ENCODE results near the gene POLE. TPM values are rescaled to one million over a fixed set of nuclear protein-coding genes. Genes with fewer than 3 reads are reported as not detected.

POLE gene
- total and polyA plus RNA-seq, 2 of the 4 experiments (the other 2 are of a cell fraction): 17.2 to 20.7 TPM

- no peaks in the 10 kb centered on the region for H3K9me3 ChIP-seq (ENCODE audit: control insufficient read depth, insufficient read depth, low read length)
- no peak overlapping the region for H3K14ac ChIP-seq (replicated peaks; ENCODE audit: low read depth, low read length)
- H4K8ac ChIP-seq (ENCODE audit: low read depth in 2 of 2, low read length in 2 of 2): no peak overlapping the region
- TF ChIP-seq MAFK (IDR thresholded peaks at IDR 0.05; ENCODE audit: low read depth, low read length) (no peak), CEBPB (IDR thresholded peaks at IDR 0.05; ENCODE audit: low read depth, low read length) (no peak), RCOR1 (IDR thresholded peaks at IDR 0.05; ENCODE audit: insufficient replicate concordance, low read length) (no peak), CHD1 (IDR thresholded peaks at IDR 0.05; ENCODE audit: low read depth, low read length) (no peak), RAD21 (IDR thresholded peaks at IDR 0.05; ENCODE audit: low read length) (no peak), FOS (IDR thresholded peaks at IDR 0.05; ENCODE audit: low read depth, low read length) (no peak), RFX5 (IDR thresholded peaks at IDR 0.05; ENCODE audit: low read depth, low read length) (no peak), MXI1 (IDR thresholded peaks at IDR 0.05; ENCODE audit: borderline replicate concordance, low read depth, low read length) (no peak), MAZ (IDR thresholded peaks at IDR 0.05; ENCODE audit: borderline replicate concordance, low read depth, low read length) (no peak), BHLHE40 (IDR thresholded peaks at IDR 0.05; ENCODE audit: low read depth, low read length) (no peak), SMC3 (IDR thresholded peaks at IDR 0.05; ENCODE audit: low read depth, low read length) (no peak), NFE2L2 (IDR thresholded peaks at IDR 0.05; ENCODE audit: low read depth, low read length) (no peak), POLR2A (IDR thresholded peaks at IDR 0.05; ENCODE audit: low read depth, low read length) (no peak), USF2 (IDR thresholded peaks at IDR 0.05; ENCODE audit: low read depth, low read length) (no peak)
- TF ChIP-seq, protein P1, sequence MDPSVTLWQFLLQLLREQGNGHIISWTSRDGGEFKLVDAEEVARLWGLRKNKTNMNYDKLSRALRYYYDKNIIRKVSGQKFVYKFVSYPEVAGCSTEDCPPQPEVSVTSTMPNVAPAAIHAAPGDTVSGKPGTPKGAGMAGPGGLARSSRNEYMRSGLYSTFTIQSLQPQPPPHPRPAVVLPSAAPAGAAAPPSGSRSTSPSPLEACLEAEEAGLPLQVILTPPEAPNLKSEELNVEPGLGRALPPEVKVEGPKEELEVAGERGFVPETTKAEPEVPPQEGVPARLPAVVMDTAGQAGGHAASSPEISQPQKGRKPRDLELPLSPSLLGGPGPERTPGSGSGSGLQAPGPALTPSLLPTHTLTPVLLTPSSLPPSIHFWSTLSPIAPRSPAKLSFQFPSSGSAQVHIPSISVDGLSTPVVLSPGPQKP (IDR thresholded peaks at IDR 0.05; ENCODE audit: borderline replicate concordance, low read depth, low read length): no peak
- BruUV-seq (replicated peaks): no TSS peak
- no peak overlapping the region for H4K5ac ChIP-seq (ENCODE audit: low read depth, low read length)
- no peak overlapping the region for H3K23ac ChIP-seq (ENCODE audit: low read depth, low read length)
- no peak overlapping the region for H3K4me2 ChIP-seq (ENCODE audit: low read depth, low read length)
- H2AFZ ChIP-seq (replicated peaks; ENCODE audit: low read length, poor library complexity): no peak overlapping the region
- H3K4ac ChIP-seq (ENCODE audit: low read depth, low read length): no peak overlapping the region
- no peak overlapping the region for H3K27ac ChIP-seq (ENCODE audit: insufficient read depth, low read length)
- ATAC-seq (ENCODE audit: low read depth): no peak
- no peak overlapping the region for H2BK120ac ChIP-seq (ENCODE audit: low read depth, low read length)
- no peak overlapping the region for H3K56ac ChIP-seq (ENCODE audit: extremely low read depth, insufficient read depth, low read length)
- H3K9ac ChIP-seq (ENCODE audit: low read depth, low read length): no peak overlapping the region
- CTCF ChIA-PET: no interaction called here
- no peak overlapping the region for H2BK15ac ChIP-seq (ENCODE audit: low read depth, low read length)
- no peak overlapping the region for H2BK5ac ChIP-seq (ENCODE audit: low read depth, low read length, poor library complexity, severe bottlenecking)
- H2BK20ac ChIP-seq (ENCODE audit: low read depth, low read length): no peak overlapping the region
- H3K4me3 ChIP-seq (ENCODE audit: insufficient read depth, low read depth, low read length): no peak overlapping the region
- no peaks in the 10 kb centered on the region for H3K27me3 ChIP-seq (ENCODE audit: control insufficient read depth, insufficient read depth, low read length)
- POLR2A ChIA-PET (ENCODE audit: unreplicated experiment): no interaction called here
- H2AK9ac ChIP-seq (replicated peaks; ENCODE audit: low read depth, low read length, poor library complexity): no peak overlapping the region
- dilution Hi-C loops (cut with HindIII; ENCODE audit: low sequenced_read_pairs, unreplicated experiment): no loop called here
- H3K36me3 ChIP-seq (ENCODE audit: control insufficient read depth, insufficient read depth, low read length): peaks cover 36% of the 10 kb centered on the region
- H4K20me1 ChIP-seq (ENCODE audit: insufficient read depth, low read length): no peaks in the 10 kb centered on the region; the same call in 1 of the 2 replicates
- no peak overlapping the region for H2AK5ac ChIP-seq (ENCODE audit: low read depth, low read length)
- intact Hi-C loops (cut with micrococcal nuclease): no loop called here
- in situ Hi-C loops (cut with MboI; ENCODE audit: low sequenced_read_pairs): no loop called here
- no peak overlapping the region for H4K91ac ChIP-seq (ENCODE audit: insufficient read depth, low read depth, low read length)
- no CpG with 5 or more reads among the region's 8 CpGs for WGBS, 2 experiments (ENCODE audit: extremely low coverage in 2 of 2, insufficient read length in 1 of 2)
- DNase-seq: no peak
- H3K79me1 ChIP-seq (ENCODE audit: low read depth in 1 of 2, low read length in 2 of 2): no peaks in the 10 kb centered on the region
- no peaks in the 10 kb centered on the region for H3K9me1 ChIP-seq (ENCODE audit: insufficient read depth, low read length)
- no peak overlapping the region for H3K18ac ChIP-seq (ENCODE audit: low read depth, low read length)
- H3K4me1 ChIP-seq (ENCODE audit: control insufficient read depth, insufficient read depth, low read length): no peaks in the 10 kb centered on the region
Measured at GRCh38 chr12:132633398-132633797, 53.7 kb downstream of the POLE start.

All from IMR-90 (cell line).